ENCODE results near the gene GBP1.
"Not testable (repeated sequence)": the region's sequence is repeated elsewhere in the genome, so short reads cannot be mapped to it uniquely, and the experiment has no call there.

Gene GBP1

DNA sequence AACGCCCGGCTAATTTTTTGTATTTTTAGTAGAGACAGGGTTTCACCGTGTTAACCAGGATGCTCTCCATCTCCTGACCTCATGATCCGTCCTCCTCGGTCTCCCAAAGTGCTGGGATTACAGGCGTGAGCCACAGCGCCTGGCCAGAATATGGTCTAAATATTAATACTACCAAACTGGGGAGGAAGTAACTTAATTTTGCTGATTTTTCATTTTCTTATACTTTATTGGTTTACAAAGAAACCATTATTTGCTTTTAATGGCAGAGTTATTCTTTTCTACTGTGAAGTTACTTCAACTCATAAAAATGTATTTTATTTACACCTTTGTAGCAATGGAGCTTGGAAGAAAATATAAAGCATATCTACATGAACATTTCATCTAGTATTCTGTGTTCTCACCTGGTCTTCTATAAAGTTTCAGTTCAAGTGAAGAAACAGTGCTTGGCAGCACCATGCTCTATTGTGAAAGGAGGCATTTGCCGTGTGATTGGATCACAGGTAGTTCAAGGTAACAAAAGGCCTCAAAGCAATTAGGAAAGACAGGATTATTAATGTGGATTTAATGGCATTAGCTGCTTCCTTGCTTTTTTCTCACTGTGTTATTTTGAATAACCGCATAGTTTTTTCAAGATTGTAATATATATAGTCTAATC, 13.6 kb downstream of the GBP1 start:
- no peak for DNase-seq

DNA sequence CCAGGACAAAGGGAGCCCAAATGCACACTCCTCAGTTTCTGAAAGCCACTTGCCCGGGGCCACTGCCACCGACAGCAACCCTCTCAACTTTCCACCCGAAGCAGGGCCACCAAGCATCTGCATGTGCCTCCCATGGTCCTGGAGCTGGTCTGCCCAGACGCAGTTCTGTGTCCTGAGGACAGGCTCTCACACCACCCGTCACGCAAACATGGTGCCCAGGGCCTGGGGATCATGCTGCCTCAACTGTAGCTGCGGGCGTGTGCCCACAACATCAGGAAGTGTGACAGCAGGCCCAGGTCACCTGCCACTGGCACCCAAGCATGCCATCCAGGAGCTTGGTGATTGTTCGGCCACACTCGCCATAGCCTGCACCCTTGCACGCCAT, 14.4 kb downstream of the GBP1 start:
- no peak for DNase-seq

DNA sequence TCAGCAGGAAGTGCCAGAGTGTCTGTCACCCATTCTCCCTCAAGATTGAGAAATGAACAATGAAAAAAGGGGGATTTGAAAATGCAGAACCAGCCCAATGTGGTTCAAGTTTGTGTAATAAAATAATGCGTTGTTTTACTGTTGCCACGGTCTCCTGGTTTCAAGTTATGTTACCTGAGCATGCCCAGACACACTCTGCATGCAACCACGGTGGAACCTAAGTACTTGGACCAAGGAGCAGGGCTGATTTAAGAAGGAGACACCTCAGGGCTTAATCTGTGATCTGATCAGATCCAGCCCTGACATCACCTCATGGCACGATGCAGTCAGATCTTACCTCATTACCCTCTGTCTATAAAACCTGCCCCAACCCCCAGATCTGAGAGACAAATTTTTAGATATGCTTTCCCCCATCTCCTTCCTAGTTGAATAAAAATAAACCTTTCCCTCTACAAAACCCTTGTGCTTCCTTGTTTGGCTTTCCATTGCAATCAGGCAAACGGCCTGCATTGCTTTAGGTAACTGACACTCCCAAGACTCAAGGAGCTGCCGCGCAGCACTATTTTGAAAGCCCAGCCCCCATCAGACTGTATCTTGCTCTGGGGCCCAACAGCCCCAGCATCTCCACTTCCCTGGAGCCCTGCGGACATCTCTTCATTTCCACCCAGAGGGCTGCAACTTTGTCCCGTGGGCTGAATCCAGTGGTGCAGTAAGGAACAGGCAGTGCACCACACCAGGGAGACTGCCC, 14.9 kb downstream of the GBP1 start:
- DNase-seq: not testable (repeated sequence)

DNA sequence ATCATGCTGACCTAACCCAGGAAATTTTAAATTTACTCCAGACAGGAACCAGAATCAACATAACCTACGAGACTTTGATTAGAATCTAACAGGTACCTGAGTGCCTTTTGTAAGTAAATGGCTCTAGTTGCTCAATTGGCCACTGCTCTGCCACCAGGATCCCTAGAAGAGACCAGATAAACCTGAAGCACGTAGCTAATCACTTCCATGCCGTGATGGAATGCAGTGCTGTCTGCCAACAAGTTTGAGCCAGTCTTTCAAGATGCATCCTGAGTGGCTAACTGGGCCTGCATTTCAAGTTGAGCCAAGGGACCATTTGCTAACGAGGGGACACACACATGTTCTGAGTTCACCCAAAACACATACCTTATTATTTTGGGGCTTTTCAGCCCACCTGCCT, 15.8 kb downstream of the GBP1 start:
- DNase-seq: not testable (repeated sequence)

DNA sequence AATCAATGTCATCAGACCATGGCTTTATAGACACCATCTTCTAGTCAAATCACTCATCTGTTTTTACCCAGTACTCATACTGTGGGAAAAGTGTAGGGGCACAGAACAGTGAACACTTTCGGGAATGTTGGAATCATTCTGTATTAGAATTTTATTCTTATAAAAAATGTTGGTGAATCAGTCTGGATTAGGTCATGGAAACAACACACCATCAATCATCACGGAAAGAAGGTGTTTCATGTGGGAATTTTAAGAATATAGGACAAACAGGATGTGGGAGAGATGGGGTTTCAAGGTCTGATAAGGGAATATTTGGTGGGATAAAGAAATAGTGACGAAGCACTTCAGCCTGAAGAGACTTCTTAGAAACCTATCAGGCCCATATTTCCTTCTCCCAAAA, 17.3 kb downstream of the GBP1 start:
- no peak for DNase-seq

DNA sequence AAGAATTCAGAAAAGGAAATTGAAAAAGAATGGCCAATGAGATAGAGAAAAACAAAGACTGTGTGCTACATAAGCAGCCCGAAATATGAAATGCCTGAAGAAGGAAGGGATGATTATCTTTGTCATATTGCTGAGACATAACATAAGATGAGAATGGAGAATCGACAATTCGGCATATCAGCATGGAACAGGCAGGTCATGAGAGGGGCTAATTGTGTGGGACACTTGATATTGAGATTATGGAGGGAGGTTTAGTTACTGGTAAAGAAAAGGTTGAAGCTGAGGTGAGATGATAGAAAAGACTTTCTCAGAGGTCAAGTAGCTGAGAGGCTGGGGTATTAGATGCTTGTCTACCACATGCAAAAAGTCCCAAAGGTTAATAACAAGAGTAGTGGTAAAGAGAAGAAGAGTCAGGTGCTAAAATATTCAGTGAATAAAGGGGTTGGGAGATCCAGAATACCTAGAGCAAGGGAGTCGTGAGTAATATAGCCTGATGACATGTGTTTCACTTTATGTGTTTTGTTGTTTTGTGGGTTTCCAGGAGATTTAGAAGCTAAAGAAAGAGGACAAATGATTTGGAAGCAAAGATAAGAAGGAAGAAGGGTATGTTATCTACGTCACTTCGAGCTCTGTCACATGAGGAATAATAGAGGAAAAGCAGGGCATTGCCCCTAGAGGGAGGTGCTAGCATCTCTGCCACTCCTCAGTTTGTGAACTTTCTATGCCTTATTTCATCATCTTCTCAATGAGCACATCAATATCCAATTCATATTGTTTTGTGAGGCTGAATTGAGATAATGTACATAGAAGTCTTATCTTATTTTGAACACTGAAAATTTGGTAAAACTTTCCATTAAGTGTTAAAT, 18.5 kb downstream of the GBP1 start:
- DNase-seq: not testable (repeated sequence)

DNA sequence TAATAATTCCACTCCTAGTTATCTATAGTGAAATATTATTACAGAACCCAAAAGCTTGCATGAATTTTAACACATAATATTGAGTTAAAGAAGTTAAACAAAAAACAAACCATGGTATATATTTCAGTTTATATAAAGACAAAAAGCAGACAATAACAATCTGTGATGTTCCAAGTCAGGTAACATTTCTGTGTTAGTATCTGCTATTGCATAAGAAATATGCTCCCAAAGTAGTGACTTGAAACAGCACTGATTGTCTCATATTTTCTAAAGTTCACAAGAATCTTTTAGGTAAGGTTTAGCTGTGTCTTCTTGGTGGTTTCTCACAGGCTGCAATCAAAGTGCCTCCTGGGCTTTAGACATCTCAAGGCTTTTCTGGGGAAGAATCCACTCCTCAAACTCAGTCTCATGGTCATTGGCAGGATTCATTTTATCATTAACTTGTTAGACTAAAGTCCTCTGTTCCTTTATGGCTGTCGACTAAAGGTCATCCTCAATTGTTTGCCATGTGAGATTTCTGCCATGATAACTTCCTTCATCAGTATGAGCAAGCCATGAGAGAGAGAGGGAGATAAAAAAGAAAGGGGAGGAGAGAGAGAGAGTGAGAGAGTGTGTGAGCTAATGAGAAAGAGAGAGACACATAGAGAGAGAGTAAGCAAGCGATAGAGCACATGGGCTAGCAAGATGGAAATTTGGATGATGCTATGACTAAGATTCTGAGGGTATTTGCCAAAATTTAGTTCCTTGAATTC, 19.9 kb downstream of the GBP1 start:
- DNase-seq: no peak

DNA sequence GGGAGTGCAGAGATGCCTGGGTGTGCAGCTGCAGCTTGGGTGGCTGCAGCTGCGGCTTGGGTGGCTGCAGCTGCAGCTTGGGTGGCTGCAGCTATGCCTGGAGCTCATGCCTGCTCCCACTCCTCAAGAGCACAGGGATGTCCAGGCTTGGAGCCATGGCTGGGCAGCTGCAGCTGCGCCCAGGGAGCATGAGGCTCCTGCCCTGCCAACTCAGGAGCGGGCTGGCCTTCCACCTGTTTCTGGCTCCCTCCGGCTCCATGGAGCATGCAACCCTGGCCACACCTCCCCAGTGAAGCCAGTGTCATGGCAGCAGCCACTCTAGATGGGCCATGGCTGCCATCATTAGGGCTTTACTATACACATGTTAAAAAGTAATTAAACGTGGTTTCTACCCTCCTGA, 21.1 kb downstream of the GBP1 start:
- DNase-seq: no peak

DNA sequence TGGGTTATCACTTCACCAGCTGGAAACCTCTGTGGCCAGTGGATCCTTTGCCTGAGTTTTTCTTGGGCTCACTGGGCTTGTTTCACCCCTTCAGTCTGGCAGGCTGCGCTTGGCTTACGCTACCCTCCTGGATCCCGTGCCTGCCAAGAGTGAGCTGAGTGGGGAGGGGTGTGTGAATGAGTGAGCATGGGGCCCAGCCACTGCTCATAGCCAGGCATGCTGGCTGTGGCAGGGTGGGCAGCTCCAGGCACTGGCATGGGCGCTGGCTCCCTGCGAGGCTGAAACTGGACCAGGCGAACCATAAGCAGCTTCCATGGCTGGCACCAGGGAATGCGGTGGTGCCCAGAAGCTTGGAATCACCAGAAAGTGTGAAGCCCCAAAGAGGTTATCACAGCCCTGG, 22.5 kb downstream of the GBP1 start:
- DNase-seq: no peak

DNA sequence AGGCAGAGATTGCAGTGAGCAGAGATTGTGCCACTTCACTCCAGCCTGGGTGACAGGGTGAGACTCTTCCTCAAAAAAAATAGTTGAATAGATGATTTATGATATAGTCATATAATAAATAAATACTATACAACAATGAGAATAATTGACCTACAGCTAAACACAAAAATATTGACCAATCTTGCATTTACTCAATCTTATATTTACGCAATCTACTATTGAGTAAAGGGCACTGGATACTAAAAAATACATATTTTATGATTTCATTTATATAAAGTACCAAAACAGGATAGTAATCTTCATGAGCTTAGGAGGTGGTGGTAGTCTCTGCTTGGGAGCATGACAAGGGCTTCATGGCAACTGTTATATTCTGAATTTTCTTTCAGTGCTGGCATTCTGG, 23.3 kb downstream of the GBP1 start:
- no peak for DNase-seq

DNA sequence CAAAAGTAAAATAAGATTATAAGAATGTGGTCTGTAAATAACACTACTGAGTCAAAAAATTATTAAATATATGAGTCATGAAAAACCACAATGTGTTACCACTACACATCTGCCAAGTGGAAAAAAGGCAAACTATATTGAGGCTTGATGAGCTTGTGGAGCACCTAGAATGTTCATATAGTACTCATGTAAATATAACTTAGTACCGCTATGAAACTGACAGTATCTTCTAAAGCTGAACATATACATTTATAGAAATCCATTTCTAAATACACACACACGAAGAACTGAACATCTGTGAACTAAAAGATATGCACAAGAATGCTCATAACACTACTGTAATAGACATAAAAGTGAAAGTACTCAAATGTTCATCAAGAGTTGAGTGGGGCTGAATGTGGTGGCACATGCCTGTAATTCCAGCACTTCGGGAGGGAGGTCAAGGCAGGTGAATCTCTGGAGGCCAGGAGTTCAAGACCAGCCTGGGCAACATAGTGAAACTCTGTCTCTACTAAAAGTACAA, 23.8 kb downstream of the GBP1 start:
- DNase-seq: no peak

DNA sequence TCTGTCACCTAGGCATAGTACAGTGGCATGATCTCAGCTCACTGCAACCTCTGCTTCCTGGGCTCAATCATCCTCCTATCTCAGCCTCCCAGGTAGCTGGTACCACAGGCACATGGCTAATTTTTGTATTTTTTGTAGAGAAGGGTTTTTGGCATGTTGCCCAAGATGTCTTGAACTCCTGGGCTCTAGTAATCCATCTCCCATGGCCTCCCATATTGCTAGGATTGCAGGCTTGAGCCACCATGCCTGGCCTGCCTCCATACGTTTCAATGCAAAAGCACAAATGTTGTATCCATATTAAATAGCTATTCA, 24.7 kb downstream of the GBP1 start:
- no peak for DNase-seq

DNA sequence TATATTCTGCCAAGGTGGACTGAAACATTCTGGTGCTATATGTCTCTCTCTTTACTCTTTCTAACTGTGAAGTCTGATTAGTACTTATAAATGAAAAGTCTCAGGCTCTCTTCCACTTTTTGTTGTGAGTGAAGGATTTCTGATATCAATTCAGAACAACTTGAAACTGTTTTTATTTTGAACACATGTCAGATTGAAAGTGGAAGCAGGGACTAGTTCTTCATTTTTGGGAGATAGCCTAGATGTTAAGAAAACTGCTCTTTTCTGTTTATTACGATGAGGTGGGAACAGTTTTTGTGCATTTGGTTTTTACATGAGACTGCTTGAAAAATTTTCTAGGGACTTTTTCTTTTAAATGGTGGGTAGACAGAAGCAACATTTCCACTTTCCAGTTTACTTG, 27.8 kb downstream of the GBP1 start:
- DNase-seq: no peak

DNA sequence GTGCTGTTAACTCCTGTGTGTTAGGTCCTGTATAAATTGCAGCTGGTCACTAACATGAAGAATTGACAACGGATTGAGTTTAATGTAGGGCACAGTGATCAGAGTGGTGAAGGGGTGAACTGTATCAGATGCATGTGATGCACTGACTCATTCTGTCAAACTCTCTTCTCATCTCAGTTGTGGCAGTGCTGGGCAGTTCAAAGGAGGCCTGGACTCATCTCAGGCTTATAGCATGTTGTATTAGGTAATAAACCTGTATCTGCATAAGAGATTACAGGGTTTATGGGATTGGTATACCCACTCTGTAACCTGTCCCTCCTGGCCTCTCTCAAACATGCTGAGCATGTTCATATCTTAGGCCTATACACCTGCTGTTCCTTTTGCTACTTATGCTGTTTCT, 29.9 kb downstream of the GBP1 start:
- DNase-seq: no peak

DNA sequence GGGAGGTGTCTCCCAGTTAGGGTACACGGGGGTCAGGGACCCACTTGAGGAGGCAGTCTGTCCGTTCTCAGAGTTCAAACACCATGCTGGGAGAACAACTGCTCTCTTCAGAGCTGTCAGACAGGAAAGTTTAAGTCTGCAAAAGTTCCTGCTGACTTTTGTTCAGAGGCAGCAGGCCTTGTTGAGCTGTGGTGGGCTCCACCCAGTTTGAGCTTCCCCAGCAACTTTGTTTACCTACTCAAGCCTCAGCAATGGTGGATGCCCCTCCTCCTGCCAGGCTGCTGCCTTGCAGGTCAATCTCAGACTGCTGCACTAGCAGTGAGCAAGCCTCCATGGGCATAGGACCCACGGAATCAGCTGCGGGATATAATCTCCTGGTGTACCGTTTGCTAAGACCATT, 31.0 kb downstream of the GBP1 start:
- not testable (repeated sequence) for DNase-seq

DNA sequence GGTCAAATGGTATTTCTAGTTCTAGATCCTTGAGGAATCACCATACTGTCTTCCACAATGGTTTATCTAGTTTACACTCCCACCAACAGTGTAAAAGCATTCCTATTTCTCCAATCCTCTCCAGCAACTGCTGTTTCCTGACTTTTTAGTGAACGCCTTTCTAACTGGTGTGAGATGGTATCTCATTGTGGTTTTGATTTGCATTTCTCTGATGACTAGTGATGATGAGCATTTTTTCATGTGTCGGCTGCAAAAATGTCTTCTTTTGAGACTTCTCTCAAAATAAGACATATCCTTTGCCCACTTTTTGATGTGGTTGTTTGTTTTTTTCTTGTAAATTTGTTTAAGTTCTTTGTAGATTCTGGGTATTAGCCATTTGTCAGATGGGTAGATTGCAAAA, 36.0 kb downstream of the GBP1 start:
- not testable (repeated sequence) for DNase-seq

DNA sequence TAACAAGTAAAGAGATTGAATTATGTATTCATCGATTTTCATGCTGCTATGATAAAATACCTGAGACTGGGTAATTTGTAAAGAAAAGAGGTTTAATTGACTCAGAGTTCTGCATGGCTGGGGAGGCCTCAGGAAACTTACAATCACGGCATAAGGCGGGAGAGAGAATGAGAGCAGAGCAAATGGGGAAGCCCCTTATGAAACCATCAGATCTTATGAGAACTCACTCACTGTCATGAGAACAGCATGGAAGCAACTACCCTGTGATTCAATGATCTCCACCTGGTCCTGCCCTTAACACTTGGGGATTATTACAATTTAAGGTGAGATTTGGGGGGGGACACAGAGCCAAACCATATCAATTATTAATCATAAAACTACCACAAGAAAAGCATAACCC, 39.1 kb downstream of the GBP1 start:
- DNase-seq: no peak

DNA sequence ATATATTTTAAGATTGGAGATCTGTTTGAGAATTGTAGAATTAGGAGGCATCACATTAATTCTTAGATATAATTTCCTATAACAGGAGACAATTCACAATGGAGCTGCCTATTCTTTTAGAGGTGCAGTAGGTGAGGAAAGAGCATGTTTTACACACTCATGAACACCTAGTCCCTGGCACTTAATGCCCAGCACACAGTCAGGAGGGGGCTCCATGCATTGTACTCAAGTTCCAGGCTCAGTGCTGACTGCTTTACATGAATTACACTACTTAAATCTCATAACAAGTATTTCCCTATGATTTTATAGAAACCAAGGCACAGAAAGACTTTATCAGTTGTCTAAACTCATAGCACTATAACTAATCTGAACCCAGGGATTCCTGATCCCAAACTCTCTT, 42.0 kb downstream of the GBP1 start:
- no peak for DNase-seq

DNA sequence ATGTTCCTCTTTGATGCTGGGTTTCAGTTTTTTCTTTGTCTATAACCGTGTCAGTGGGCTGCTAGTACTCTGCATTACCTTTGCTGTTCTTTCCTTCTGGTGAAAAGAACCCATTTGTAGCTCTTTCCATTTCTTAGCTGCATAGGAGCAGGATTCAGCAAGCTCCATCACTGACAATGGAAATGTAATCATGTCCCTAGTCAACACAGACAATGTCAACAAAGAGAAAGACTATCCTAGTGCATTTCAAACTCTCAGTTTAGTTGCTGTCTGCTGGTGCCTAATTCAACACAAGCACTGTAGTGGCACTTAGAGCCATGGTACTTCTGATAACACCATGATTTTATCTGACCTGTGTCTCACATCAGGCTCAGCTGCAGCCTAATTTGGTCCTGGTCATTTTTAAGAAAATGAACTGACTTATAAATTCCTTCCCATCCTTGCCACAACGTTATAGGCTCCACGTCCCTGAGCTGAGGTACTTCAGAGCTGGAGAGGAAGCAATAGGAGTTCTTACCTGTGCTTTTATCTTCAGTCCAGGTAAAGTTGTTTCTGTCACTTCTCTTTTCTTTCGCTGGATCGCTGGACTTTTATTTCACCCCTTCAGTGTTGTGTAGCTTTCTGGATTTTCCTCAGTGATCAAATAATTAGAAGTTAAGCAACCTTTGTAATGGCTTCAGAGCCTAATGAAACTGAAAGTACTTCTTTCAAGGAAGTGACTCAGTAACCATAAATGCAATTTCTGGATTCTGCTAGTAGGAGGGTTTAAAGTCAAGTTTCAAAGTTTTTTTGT, 42.6 kb downstream of the GBP1 start, which contains the start of gene GBP3:
TSS of gene GBP3 (minus strand) at position 700 of the 793 bp plus-strand sequence. CDS start 2,145 bp downstream, outside the sequence.
- peak in 1 of 2 experiments; percentile 14 for DNase-seq

DNA sequence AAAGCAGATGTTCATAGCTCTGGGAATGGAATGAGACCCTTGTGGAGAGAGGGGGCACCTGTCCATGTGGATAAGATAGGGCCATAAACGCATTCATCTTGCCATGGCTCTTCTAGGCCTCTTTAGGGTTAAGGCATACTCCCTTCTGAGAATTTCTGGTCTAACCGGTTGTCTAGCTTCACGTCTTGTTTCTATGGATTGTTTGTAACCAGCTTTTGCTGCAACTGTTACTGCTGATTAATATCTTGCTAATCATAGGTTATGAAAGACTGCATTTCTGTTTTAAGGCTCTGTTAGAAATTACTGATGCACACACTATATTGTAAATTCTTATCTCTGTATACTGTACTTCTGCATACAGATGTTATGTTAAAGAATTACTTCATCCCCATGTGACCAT, 46.7 kb downstream of the GBP1 start:
- DNase-seq: not testable (repeated sequence)

DNA sequence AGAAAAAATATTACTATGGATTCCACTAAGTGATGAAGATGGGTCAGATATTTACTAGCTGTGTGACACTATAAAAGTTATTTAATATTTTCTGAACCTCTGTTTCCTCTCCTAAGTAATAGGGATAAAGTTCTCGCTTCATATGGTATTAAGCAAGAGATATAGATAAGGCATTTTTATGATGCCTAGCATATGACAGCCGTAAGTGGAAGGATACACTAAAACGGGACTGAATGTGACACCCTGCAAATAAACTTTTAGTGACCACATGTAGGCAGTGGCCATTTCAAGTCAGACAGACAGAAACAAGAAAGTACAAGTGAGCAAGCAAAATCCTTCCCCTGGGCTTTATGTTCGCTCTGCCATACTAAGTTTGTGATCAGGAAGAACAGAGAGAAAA, 56.5 kb downstream of the GBP1 start:
- no peak for DNase-seq
